Sciatic nerve (tissue), 2 donors: ENCODE measurements around the gene ZNF792. TPM values are rescaled to one million over a fixed set of nuclear protein-coding genes. Genes with fewer than 3 reads are reported as not detected.
"Not testable (repeated sequence)": the region's sequence is repeated elsewhere in the genome, so short reads cannot be mapped to it uniquely, and the experiment has no call there.

Source experiments
- ATAC-seq: fragments of 200-7000 bp; cut with Tn5 transposase; one replicate; pipeline ENCODE4 v1.9.1; 2020; ENCODE audit warnings: mild to moderate bottlenecking, moderate library complexity
- DNase-seq: peaks from one replicate; pipeline ENCODE4 v3.0.0-alpha.2; 2020; ENCODE audit warnings: low spot score
- intact Hi-C: fragments of 100-400 bp; cut with DNase I; formaldehyde crosslinking; loops from one replicate; pipeline ENCODE4 v1.14.2; 2022
- total RNA-seq: library from RNA; stranded (reverse); fragmentation: NEBNext Ultra II Directional; extraction: Animal tissue kit (Norgen Biotek cat#: 25700); gene quantifications from one replicate; pipeline ENCODE4 v1.2.1, GENCODE V29; 2021
- donor health status: DM: no; HTN: no; CAD: no.
- donor health status: DM: no; HTN: no; CAD: no.

The ZNF792 gene
- total RNA-seq, 1 donor from 2014 or later, result 9.0 TPM

DNA sequence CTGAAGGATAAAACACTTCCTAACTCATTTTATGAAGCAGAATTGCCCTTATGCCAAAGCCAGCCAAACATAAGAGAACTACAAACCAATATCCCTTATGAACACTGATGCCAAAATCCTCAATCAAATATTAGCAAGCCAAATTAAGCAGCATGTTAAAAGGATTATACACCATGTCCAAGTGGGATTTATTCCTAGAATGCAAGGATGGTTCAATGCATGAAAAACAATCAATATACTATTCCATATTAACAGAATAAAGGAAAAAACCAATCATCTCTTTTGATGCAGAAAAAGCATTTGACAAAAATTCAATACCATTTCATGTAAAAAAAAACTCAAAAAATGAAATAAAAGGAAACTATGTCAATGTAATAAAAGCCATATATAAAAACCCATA lies 10.9 kb downstream of the ZNF792 start:
- intact Hi-C loops, result no loop called here
- ATAC-seq, result no peak
- DNase-seq, result no peak

DNA sequence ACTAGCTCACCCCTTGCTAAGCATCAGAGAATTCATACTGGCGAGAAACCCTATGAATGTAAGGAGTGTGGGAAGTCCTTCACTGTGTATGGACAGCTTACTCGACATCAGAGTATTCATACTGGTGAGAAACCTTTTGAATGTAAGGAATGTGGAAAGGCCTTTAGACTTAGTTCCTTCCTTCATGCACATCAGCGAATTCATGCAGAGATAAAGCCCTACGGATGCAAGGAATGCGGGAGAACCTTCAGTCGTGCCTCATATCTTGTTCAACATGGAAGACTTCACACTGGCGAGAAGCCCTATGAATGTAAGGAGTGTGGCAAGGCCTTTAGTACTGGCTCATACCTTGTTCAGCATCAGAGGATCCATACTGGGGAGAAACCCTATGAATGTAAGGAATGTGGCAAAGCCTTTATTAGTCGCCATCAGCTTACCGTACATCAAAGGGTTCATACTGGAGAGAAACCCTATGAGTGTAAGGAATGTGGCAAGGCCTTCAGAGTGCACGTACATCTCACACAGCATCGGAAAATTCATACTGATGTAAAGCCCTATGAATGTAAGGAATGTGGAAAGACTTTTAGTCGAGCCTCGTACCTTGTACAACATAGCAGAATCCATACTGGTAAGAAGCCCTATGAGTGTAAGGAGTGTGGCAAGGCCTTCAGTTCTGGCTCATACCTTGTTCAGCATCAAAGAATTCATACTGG lies 20.0 kb downstream of the ZNF792 start:
- ATAC-seq, result no peak
- no peak for DNase-seq
- intact Hi-C loops, result no loop called here

- intact Hi-C loops, result no loop called here
- DNase-seq (no peak), ATAC-seq (no peak)
Measured at GRCh38 chr19:34938886-34939285, 25.1 kb downstream of the ZNF792 start.

DNA sequence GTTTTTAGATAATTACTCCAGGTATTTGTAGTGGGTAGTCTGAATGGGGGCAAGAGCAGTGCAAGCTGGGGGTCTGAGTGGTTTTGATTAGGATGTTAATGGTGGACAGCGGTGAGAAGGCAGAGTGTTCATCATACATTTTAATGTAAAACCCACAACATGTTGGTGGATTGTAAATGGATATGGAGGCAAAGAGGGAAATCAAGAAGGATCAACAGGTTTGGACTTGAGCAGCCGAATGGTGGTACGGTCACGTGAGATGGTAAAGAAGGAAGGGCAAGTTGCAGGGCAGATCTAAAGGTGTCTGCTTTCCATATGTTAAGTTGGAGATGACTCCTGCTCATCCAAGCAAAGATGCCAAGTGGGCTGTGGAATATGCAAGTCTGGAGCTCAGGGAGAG lies 27.8 kb downstream of the ZNF792 start:
- intact Hi-C loops, result no loop called here
- ATAC-seq (no peak), DNase-seq (no peak)

DNA sequence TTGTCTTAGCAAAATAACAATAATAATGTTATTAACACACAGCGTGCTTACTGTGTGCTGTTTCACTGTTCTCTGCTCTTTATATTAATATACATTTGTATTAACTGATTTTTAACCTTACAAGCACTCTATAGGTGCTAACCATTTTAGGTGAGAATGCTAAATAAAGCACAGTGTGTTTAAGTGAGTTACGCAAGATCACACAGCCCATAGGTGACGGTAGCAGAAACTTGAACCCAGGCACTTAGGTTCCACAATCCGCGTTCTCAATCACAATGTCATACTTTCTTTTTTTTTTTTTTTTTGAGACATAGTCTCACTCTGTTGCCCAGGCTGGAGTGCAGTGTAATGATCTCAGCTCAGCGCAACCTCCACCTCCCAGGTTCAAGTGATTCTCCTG lies 31.5 kb downstream of the ZNF792 start:
- DNase-seq, result no peak
- ATAC-seq, result no peak
- intact Hi-C loops, result no loop called here

GRCh38 chr19:34926685-34927375 lies 37.2 kb downstream of the ZNF792 start, which contains the start of gene ZNF30:
TSS of gene ZNF30 (plus strand) at chr19:34926903. CDS start at chr19:34929948, 3,045 bp downstream.
- DNase-seq (peak; percentile 91), ATAC-seq (peak; percentile 100)
- intact Hi-C loops, result no loop called here

GRCh38 chr19:34926361-34926684 lies 37.7 kb downstream of the ZNF792 start:
- intact Hi-C loops, result no loop called here
- no peak for DNase-seq
- ATAC-seq, result no peak

DNA sequence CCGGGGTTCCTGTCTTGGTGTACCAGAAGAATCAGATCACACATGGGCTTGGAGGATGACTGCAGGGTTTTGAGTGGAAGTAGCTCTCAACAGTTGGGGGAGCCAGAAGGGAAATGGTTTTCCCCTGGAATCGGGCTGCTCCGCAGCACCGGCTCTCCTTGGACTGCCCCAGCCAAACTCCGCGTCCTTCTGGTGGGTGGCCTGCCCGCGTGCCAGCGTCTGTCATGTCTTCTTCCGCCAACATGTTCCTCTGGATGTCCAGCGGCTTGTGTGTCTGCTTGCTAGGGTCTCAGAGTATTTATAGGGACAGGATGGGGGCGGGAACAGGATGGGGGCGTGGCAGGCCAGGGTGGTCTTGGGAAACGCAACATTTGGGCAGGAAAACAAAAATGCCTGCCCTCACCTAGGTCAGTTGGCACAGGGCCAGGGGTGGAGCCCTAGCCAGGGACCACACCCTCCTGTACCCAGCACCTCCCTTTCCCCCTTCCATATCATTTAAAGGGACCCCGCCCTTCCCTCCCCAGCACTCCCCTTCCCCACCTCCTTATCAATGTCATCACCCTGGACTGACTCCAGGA lies 38.7 kb downstream of the ZNF792 start:
- no peak for DNase-seq
- ATAC-seq, result no peak
- intact Hi-C loops, result no loop called here

DNA sequence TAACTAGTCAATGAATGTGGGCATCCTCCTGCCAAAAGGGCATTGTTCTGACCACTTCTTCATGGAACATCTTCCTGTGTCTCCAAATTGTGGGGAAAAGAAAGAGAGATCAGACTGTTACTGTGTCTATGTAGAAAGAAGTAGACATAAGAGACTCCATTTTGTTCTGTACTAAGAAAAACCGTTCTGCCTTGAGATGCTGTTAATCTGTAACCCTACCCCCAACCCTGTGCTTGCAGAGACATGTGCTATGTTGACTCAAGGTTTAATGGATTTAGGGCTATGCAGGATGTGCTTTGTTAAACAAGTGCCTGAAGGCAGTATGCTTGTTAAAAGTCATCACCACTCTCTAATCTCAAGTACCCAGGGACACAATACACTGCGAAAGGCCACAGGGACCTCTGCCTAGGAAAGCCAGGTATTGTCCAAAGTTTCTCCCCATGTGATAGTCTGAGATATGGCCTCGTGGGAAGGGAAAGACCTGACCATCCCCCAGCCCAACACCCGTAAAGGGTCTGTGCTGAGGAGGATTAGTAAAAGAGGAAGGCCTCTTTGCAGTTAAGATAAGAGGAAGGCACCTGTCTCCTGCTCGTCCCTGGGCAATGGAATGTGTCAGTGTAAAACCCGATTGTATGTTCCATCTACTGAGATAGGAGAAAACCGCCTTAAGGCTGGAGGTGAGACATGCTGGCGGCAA lies 43.8 kb downstream of the ZNF792 start:
- DNase-seq, intact Hi-C loops, ATAC-seq: not testable (repeated sequence)

- no peak for ATAC-seq
- intact Hi-C loops, result no loop called here
- no peak for DNase-seq
Measured at GRCh38 chr19:34918190-34918589, 45.8 kb downstream of the ZNF792 start.

- DNase-seq, intact Hi-C loops, ATAC-seq: not testable (repeated sequence)
Measured at GRCh38 chr19:34917144-34917543, 46.9 kb downstream of the ZNF792 start.

- no peak for DNase-seq
- intact Hi-C loops, result no loop called here
- ATAC-seq, result no peak
Measured at GRCh38 chr19:34910770-34911169, 53.3 kb downstream of the ZNF792 start.

Other genes with a start within 250 kb of the ZNF792 start
- 17.4 TPM for gene ZNF181, start 230.0 kb downstream of the ZNF792 start, total RNA-seq
- gene ZNF599, start 191.0 kb downstream of the ZNF792 start, total RNA-seq, result 10.0 TPM
- gene ZNF30, start 37.3 kb downstream of the ZNF792 start, total RNA-seq, result 6.2 TPM
- gene GRAMD1A, start 36.1 kb upstream of the ZNF792 start, total RNA-seq, result 81.2 TPM
- 13.8 TPM for gene SCN1B, start 66.2 kb upstream of the ZNF792 start, total RNA-seq
- gene HPN, start 77.5 kb upstream of the ZNF792 start, total RNA-seq, result 1.1 TPM
- gene FXYD3, start 151.6 kb upstream of the ZNF792 start, total RNA-seq, result 24.1 TPM
- gene LGI4, start 170.8 kb upstream of the ZNF792 start, total RNA-seq, result 244 TPM
- gene FXYD1, start 174.6 kb upstream of the ZNF792 start, total RNA-seq, result 460 TPM
- gene FXYD7, start 179.0 kb upstream of the ZNF792 start, total RNA-seq, result 5.5 TPM
- gene FXYD5, start 190.5 kb upstream of the ZNF792 start, total RNA-seq, result 92.9 TPM